GM23338 (cell line): ENCODE data around the gene SCFD2. TPM values are rescaled to one million over a fixed set of nuclear protein-coding genes. Genes with fewer than 3 reads are reported as not detected.

ENCODE experiments used
- ATAC-seq: fragments of 200-7000 bp; cut with Tn5 transposase; 3 replicates; pipeline ENCODE4 v1.9.1; 2020
- DNase-seq: peaks from one replicate; pipeline ENCODE4 v3.0.0-alpha.2; 2015; ENCODE audit warnings: low spot score
- H2AFZ ChIP-seq: fragments of 200-600 bp; sonication (generic); 2 replicates; pipeline ENCODE4 v1.8.0; 2016; ENCODE audit warnings: antibody characterized with exemption, mild to moderate bottlenecking, moderate library complexity
- H3F3A ChIP-seq: fragments of 200-600 bp; sonication (generic); replicated peaks from 2 replicates; pipeline ENCODE4 v1.8.0; 2017; ENCODE audit warnings: antibody characterized with exemption, mixed run types, low read depth
- H3K27ac ChIP-seq: fragments of 200-600 bp; sonication (generic); 2 replicates; pipeline ENCODE4 v1.6.1; 2016; ENCODE audit warnings: low read depth
- H3K27me3 ChIP-seq: fragments of 200-600 bp; sonication (generic); 2 replicates; pipeline ENCODE4 v1.8.0; 2016; ENCODE audit warnings: mild to moderate bottlenecking, mixed run types, moderate library complexity; ENCODE audit not compliant: insufficient read depth
- H3K36me3 ChIP-seq: fragments of 200-600 bp; sonication (generic); 2 replicates; pipeline ENCODE4 v1.8.0; 2016; ENCODE audit warnings: mild to moderate bottlenecking; ENCODE audit not compliant: insufficient read depth
- H3K4me1 ChIP-seq: fragments of 200-600 bp; sonication (generic); 2 replicates; pipeline ENCODE4 v1.8.0; 2016; ENCODE audit warnings: mild to moderate bottlenecking, moderate library complexity; ENCODE audit not compliant: insufficient read depth
- H3K4me2 ChIP-seq: fragments of 200-600 bp; sonication (generic); 2 replicates; pipeline ENCODE4 v1.7.1; 2017; ENCODE audit warnings: mixed run types
- H3K4me3 ChIP-seq: fragments of 200-600 bp; sonication (generic); 2 replicates; pipeline ENCODE4 v1.6.1; 2016; ENCODE audit warnings: mixed run types
- H3K79me2 ChIP-seq: fragments of 200-600 bp; sonication (generic); replicated peaks from 2 replicates; pipeline ENCODE4 v1.8.0; 2017; ENCODE audit warnings: mild to moderate bottlenecking; ENCODE audit not compliant: insufficient read depth
- H3K9me2 ChIP-seq: fragments of 200-600 bp; sonication (generic); 2 replicates; pipeline ENCODE4 v1.8.0; 2017; ENCODE audit not compliant: insufficient read depth
- H4K20me1 ChIP-seq: fragments of 200-600 bp; sonication (generic); replicated peaks from 2 replicates; pipeline ENCODE4 v1.8.0; 2017; ENCODE audit warnings: mild to moderate bottlenecking; ENCODE audit not compliant: insufficient read depth
- H3K27ac Mint-ChIP-seq: 2 replicates; pipeline ENCODE4 v1.8.0; 2020; ENCODE audit warnings: inconsistent platforms, mild to moderate bottlenecking, moderate library complexity, mixed read lengths
- H3K27me3 Mint-ChIP-seq: 3 replicates; pipeline ENCODE4 v1.8.0; 2022; ENCODE audit warnings: low read depth, mild to moderate bottlenecking, moderate library complexity, mixed read lengths, inconsistent platforms; ENCODE audit not compliant: insufficient read depth, poor library complexity
- H3K36me3 Mint-ChIP-seq: 3 replicates; pipeline ENCODE4 v1.8.0; 2021; ENCODE audit warnings: low read depth, mild to moderate bottlenecking, inconsistent platforms, moderate library complexity, mixed read lengths
- H3K4me1 Mint-ChIP-seq: 3 replicates; pipeline ENCODE4 v1.8.0; 2020; ENCODE audit warnings: mild to moderate bottlenecking, inconsistent platforms, mixed read lengths
- H3K4me3 Mint-ChIP-seq: 3 replicates; pipeline ENCODE4 v1.8.0; 2021; ENCODE audit warnings: moderate library complexity, mild to moderate bottlenecking, inconsistent platforms, mixed read lengths
- H3K9me3 Mint-ChIP-seq: 3 replicates; pipeline ENCODE4 v1.8.0; 2020; ENCODE audit warnings: moderate library complexity, mild to moderate bottlenecking, inconsistent platforms, mixed read lengths
- CREB1 ChIP-seq: fragments of 250-450 bp; sonication (Bioruptor Pico); IDR thresholded peaks from 2 replicates; pipeline ENCODE4 v1.5.0; 2020; ENCODE audit warnings: low read depth, mild to moderate bottlenecking, moderate library complexity
- EZH2phosphoT487 ChIP-seq: fragments of 200-600 bp; sonication (generic); IDR thresholded peaks from one replicate; pipeline ENCODE4 v1.8.1; 2018; ENCODE audit warnings: antibody characterized with exemption; ENCODE audit not compliant: unreplicated experiment
- JUNB ChIP-seq: IDR thresholded peaks from one replicate; pipeline ENCODE4 v1.6.1; 2016; ENCODE audit warnings: antibody characterized with exemption; ENCODE audit not compliant: unreplicated experiment
- NANOG ChIP-seq: IDR thresholded peaks from 2 replicates; pipeline ENCODE4 v1.6.1; 2016; ENCODE audit warnings: antibody characterized with exemption, borderline replicate concordance
- REST ChIP-seq: IDR thresholded peaks from one replicate; pipeline ENCODE4 v1.6.1; 2018; ENCODE audit warnings: antibody characterized with exemption; ENCODE audit not compliant: unreplicated experiment
- STAT1 ChIP-seq: IDR thresholded peaks from one replicate; pipeline ENCODE4 v1.6.1; 2016; ENCODE audit warnings: antibody characterized with exemption; ENCODE audit not compliant: unreplicated experiment
- ZNF114 ChIP-seq: fragments of 250-450 bp; sonication (Bioruptor Pico); IDR thresholded peaks from 2 replicates; pipeline ENCODE4 v1.5.0; 2020; ENCODE audit warnings: mild to moderate bottlenecking, moderate library complexity
- ZNF462 ChIP-seq: fragments of 250-450 bp; sonication (Bioruptor Pico); IDR thresholded peaks from 2 replicates; pipeline ENCODE4 v1.5.0; 2020; ENCODE audit warnings: mild to moderate bottlenecking, moderate library complexity
- polyA plus RNA-seq: library from polyadenylated mRNA; unstranded; fragments of >200 nt; fragmentation: Nextera tagmentation; extraction: Ambion mirVana; gene quantifications from 2 replicates; pipeline ENCODE4 v1.2.1, GENCODE V29; 2016
- total RNA-seq: library from RNA; depleted of rRNA; stranded (reverse); fragments of >200 nt; shearing (Covaris generic); gene quantifications from 2 replicates; pipeline ENCODE4 v1.2.3, GENCODE V29; 2014
- TF ChIP-seq, protein P1 (sequence below), 2 experiments: fragments of 200-600 bp in 1 of 2; sonication (generic) in 1 of 2; conservative IDR thresholded peaks; 2 replicates each; pipeline versions ENCODE4 v1.5.1 to v1.6.1; 2016 to 2017; ENCODE audit warnings: antibody characterized with exemption in 2 of 2, low read depth in 2 of 2, mild to moderate bottlenecking in 2 of 2, moderate library complexity in 1 of 2
- TF ChIP-seq, protein P2 (sequence below): IDR thresholded peaks from 2 replicates; pipeline ENCODE4 v1.6.1; 2016; ENCODE audit warnings: antibody characterized with exemption

SCFD2 gene
- total and polyA plus RNA-seq, 2 experiments from 2014 or later, result 5.7 to 17.5 TPM

DNA sequence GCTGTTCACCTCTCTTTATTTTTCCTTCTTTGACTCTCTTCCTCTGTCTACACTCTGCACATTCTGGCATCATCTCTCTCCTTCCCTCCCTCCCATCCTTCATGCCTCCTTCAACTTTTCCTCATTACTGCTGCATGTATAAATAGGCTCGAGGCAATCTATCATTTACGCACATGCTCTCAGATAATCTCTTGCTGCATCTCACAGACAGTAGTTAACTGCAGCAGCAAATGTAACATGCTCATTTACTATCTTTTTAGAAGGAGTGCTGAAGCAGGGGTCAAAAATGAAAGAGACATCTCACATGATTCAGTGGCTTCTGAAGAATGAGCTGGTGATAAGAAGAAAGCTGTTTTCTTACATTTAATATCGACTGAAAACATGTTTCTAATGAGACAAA lies 376.0 kb downstream of the SCFD2 start (continued):
- TF ChIP-seq ZNF462 (no peak), JUNB (no peak), NANOG (no peak)

- Histone ChIP-seq H3K4me1 (no peaks in the 10 kb centered on the region), H3K27ac (no peak overlapping the region), H4K20me1 (no peaks in the 10 kb centered on the region), H3K4me3 (no peak overlapping the region), H3K79me2 (no peaks in the 10 kb centered on the region), H3K27me3 (no peaks in the 10 kb centered on the region), H3F3A (no peaks in the 10 kb centered on the region), H3K9me2 (no peaks in the 10 kb centered on the region), H3K4me2 (no peak overlapping the region), H2AFZ (no peak overlapping the region), H3K36me3 (no peaks in the 10 kb centered on the region)
- no peak for ATAC-seq
- no peak for DNase-seq
- no peaks in the 10 kb centered on the region for H3K27me3 Mint-ChIP-seq
- TF ChIP-seq NANOG (no peak), CREB1 (CRISPR knock-in tag) (no peak), STAT1 (no peak), REST (no peak), ZNF114 (CRISPR knock-in tag) (no peak), JUNB (no peak), EZH2phosphoT487 (no peak)
- TF ChIP-seq, protein P1, sequence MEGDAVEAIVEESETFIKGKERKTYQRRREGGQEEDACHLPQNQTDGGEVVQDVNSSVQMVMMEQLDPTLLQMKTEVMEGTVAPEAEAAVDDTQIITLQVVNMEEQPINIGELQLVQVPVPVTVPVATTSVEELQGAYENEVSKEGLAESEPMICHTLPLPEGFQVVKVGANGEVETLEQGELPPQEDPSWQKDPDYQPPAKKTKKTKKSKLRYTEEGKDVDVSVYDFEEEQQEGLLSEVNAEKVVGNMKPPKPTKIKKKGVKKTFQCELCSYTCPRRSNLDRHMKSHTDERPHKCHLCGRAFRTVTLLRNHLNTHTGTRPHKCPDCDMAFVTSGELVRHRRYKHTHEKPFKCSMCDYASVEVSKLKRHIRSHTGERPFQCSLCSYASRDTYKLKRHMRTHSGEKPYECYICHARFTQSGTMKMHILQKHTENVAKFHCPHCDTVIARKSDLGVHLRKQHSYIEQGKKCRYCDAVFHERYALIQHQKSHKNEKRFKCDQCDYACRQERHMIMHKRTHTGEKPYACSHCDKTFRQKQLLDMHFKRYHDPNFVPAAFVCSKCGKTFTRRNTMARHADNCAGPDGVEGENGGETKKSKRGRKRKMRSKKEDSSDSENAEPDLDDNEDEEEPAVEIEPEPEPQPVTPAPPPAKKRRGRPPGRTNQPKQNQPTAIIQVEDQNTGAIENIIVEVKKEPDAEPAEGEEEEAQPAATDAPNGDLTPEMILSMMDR (conservative IDR thresholded peaks at IDR 0.05; ENCODE audit: low read depth in 2 of 2), result no peak
- TF ChIP-seq, protein P2, sequence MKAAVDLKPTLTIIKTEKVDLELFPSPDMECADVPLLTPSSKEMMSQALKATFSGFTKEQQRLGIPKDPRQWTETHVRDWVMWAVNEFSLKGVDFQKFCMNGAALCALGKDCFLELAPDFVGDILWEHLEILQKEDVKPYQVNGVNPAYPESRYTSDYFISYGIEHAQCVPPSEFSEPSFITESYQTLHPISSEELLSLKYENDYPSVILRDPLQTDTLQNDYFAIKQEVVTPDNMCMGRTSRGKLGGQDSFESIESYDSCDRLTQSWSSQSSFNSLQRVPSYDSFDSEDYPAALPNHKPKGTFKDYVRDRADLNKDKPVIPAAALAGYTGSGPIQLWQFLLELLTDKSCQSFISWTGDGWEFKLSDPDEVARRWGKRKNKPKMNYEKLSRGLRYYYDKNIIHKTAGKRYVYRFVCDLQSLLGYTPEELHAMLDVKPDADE, result no peak
- no peak overlapping the region for H3K27ac Mint-ChIP-seq
- H3K4me1 Mint-ChIP-seq, result peaks cover 4% of the 10 kb centered on the region; the same call in 2 of the 3 replicates
- H3K4me3 Mint-ChIP-seq, result no peak overlapping the region
- H3K36me3 Mint-ChIP-seq, result peaks cover 14% of the 10 kb centered on the region
- H3K9me3 Mint-ChIP-seq, result peaks cover 19% of the 10 kb centered on the region
Measured at GRCh38 chr4:52987392-52988056, 378.3 kb downstream of the SCFD2 start.
